ENCODE data around the gene SLC25A33. TPM values are rescaled to one million over a fixed set of nuclear protein-coding genes. Genes with fewer than 3 reads are reported as not detected.

Gene SLC25A33
- total RNA-seq, 1 experiment from 2014 or later = 9.4 TPM

DNA sequence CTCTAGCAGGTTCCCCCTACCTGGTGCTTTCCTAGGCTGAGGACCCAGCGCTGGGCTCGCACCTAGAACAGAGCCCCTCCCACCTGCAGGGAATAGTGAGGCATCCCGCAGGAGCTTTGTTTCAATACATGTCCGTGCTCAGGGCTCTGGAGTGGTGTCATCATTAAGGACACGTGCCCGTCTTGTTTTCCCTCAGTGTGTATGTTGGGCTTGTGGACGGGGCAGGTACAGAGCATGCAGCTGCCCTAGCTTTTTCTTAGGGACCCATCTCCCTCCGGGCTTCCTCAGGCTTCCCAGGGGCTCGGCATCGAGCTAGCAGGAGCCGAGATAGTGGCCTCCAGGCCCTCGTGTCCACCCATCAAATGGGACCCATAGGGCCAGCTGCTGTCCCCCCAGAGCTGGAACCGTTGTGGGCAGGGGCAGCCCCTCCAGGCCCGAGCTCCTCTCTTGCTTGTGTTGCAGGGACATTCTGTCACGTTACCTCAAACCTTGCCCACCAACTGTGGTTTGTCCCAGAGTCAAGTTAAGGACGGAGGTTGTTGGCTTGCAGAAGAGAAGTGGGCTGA is 53.3 kb downstream of the SLC25A33 start:
- Histone ChIP-seq H4K20me1 (ENCODE audit: control insufficient read depth, insufficient read depth, insufficient read length) (no peaks in the 10 kb centered on the region), H3K27me3 (ENCODE audit: insufficient read depth, low read length) (no peaks in the 10 kb centered on the region), H4K5ac (ENCODE audit: insufficient read length, low read depth, low read length) (no peak overlapping the region), H2BK120ac (ENCODE audit: low read depth, low read length, poor library complexity, severe bottlenecking) (no peak overlapping the region), H3K9ac (ENCODE audit: extremely low read depth, insufficient read length, low read length) (no peak overlapping the region), H3K14ac (ENCODE audit: insufficient read depth, low read length) (no peak overlapping the region), H3K56ac (ENCODE audit: insufficient read length, low read depth, low read length) (no peak overlapping the region), H3K27ac (ENCODE audit: insufficient read length, low read depth, low read length) (no peak overlapping the region), H4K8ac (replicated peaks; ENCODE audit: insufficient read length, low read depth, low read length) (no peak overlapping the region), H3K4ac (ENCODE audit: low read depth, low read length) (no peak overlapping the region), H2AFZ (ENCODE audit: low read length) (no peak overlapping the region), H4K91ac (ENCODE audit: insufficient read length, low read depth, low read length) (no peak overlapping the region), H3T11ph (ENCODE audit: low read length) (no peak overlapping the region), H3K79me1 (ENCODE audit: insufficient read depth, low read depth, low read length, poor library complexity, severe bottlenecking) (peaks cover 12% of the 10 kb centered on the region), H2BK20ac (ENCODE audit: low read depth, low read length, poor library complexity, severe bottlenecking) (no peak overlapping the region), H3K18ac (ENCODE audit: insufficient read length, low read depth, low read length) (no peak overlapping the region), H3K79me2 (ENCODE audit: insufficient read depth, low read length) (peaks cover 14% of the 10 kb centered on the region; the same call in 1 of the 2 replicates), H2BK5ac (ENCODE audit: insufficient read length, low read length) (no peak overlapping the region), H2BK15ac (ENCODE audit: low read depth, low read length) (no peak overlapping the region), H3K4me1 (ENCODE audit: insufficient read depth, low read length) (peaks cover 5% of the 10 kb centered on the region; the same call in 1 of the 2 replicates), H3K9me3 (ENCODE audit: control insufficient read depth, low read depth, low read length) (no peaks in the 10 kb centered on the region), H3K23me2 (ENCODE audit: insufficient read length, low read depth, low read length, poor library complexity, severe bottlenecking) (peaks cover 9% of the 10 kb centered on the region), H3K4me2 (ENCODE audit: insufficient read depth, insufficient read length, low read length) (no peak overlapping the region), H3K23ac (ENCODE audit: insufficient read length, low read depth, low read length) (no peak overlapping the region), H2AK5ac (ENCODE audit: insufficient read length, low read length) (no peak overlapping the region), H2BK12ac (ENCODE audit: insufficient read length, low read depth, low read length) (no peak overlapping the region)
- no peak for DNase-seq
- peaks cover 0 to 2% of the 10 kb centered on the region in 2 experiments; a peak in 2 of 5 replicates for H3K9me3 Mint-ChIP-seq
- peaks cover 6% of the 10 kb centered on the region for H3K27me3 Mint-ChIP-seq (ENCODE audit: low read depth)
- peak overlapping the region in 2 of 3 experiments; percentile 34 to 84; a peak in 2 of 7 replicates for H3K27ac Mint-ChIP-seq
- H3K4me3 Mint-ChIP-seq = no peak overlapping the region; a peak in 1 of 5 replicates
- peaks cover 32 to 42% of the 10 kb centered on the region in 2 experiments for H3K4me1 Mint-ChIP-seq
- TF ChIP-seq, protein P1, sequence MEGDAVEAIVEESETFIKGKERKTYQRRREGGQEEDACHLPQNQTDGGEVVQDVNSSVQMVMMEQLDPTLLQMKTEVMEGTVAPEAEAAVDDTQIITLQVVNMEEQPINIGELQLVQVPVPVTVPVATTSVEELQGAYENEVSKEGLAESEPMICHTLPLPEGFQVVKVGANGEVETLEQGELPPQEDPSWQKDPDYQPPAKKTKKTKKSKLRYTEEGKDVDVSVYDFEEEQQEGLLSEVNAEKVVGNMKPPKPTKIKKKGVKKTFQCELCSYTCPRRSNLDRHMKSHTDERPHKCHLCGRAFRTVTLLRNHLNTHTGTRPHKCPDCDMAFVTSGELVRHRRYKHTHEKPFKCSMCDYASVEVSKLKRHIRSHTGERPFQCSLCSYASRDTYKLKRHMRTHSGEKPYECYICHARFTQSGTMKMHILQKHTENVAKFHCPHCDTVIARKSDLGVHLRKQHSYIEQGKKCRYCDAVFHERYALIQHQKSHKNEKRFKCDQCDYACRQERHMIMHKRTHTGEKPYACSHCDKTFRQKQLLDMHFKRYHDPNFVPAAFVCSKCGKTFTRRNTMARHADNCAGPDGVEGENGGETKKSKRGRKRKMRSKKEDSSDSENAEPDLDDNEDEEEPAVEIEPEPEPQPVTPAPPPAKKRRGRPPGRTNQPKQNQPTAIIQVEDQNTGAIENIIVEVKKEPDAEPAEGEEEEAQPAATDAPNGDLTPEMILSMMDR (conservative IDR thresholded peaks at IDR 0.05) = no peak
- no CpG with 5 or more reads among the region's 16 CpGs for WGBS (ENCODE audit: extremely low coverage, insufficient read length, low lambda C conversion rate)
- H3K36me3 Mint-ChIP-seq (ENCODE audit: insufficient read depth in 1 of 3, low read depth in 3 of 3) = peaks cover 6 to 17% (median 8%) of the 10 kb centered on the region in 3 experiments; a peak in 5 of 7 replicates

Measured in H9 (cell line).